HG02571 (cell line): Measurements from ENCODE around the gene CCDC171.
"Not testable (repeated sequence)": the region's sequence is repeated elsewhere in the genome, so short reads cannot be mapped to it uniquely, and the experiment has no call there.

Source experiments
- ATAC-seq: cut with Tn5 transposase; IDR thresholded peaks from one replicate; pipeline ENCODE4 v1.9.1; 2021; ENCODE audit warnings: mild to moderate bottlenecking, moderate library complexity; ENCODE audit not compliant: unreplicated experiment

CCDC171 gene

DNA sequence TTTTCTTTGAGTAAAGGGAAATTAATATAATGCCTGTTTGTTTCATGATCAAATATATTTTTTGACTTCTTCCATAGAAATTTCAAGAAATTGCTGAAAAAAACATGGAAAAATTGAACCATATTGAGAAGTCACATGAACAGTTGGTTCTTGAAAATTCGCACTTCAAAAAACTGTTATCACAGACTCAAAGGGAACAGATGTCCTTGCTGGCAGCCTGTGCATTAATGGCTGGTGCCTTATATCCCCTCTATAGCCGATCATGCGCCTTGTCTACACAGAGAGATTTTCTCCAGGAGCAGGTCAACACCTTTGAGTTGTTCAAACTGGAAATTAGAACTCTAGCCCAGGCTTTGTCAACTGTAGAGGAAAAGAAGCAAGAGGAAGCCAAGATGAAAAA, 191.4 kb downstream of the CCDC171 start:
- ATAC-seq, result no peak

DNA sequence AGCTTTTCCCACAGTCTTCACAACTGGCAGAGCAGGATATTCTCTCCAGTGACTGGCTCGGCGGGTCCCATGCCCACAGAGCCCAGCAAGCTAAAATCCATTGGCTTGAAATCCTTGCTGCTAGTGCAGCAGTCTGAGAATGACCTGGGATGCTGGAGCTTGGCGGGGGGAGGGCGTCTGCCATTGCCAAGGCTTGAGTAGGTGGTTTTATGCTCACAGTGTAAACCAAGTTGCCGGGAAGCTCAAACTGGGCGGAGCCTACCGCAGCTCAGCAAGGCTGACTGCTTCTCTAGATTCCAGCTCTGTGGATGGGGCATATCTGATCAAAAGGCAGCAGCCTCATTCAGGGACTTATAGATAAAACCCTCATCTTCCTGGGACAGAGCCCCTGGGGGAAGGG, 194.1 kb downstream of the CCDC171 start:
- no peak for ATAC-seq

DNA sequence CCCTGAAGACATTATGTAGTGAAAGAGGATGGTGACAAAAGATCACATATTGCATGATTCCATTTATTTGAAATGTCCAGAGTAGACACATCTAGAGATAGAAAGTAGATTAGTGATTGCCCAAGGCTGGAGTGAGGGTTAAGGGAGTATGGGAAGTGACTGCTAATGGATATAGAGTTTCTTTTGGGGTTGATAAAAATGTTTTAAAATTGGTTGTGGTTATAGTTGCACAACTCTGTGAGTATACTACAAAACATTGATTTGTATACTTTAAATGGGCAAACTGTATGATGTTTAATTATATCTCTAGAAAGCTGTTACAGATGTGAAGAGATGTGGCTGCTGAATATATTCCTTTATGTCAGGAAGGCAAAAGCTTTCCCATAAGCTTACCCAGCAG, 202.8 kb downstream of the CCDC171 start:
- ATAC-seq, result no peak

DNA sequence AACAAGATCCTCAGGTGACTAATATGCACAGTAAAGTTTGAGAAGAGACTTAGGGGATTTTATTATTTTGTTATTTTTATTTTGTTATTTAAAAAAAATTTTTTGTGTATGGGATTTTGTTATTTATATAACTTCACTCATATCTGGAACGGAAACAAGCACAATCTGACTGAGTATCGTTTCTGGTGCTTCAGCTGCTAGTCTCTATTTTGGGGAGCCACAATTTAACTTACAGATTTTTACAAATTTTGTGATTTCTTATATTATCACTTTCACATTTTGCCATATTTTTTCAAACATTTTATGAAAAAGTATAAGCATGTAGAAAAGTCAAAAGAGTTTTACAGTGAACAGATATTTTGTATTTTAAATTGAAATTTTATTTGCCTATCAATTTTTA, 208.7 kb downstream of the CCDC171 start:
- ATAC-seq, result no peak

DNA sequence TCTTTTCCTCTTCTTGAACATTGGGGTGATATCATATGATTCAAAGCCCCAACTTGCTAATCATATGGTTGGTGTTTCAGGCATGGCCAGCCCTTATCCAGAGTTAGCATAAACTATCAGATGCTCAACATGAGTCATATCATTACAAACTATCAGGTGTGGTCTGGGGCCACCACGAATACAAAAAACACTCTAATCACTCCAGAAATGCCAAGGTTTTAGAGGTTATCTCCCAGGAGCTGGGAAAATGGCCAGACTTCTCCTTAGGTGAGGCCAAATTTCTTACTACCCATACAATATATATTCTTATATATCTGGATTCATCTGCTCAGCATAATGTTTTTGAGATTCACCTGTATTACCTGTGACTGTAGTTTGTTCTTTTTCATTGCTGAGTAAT, 210.5 kb downstream of the CCDC171 start:
- no peak for ATAC-seq

DNA sequence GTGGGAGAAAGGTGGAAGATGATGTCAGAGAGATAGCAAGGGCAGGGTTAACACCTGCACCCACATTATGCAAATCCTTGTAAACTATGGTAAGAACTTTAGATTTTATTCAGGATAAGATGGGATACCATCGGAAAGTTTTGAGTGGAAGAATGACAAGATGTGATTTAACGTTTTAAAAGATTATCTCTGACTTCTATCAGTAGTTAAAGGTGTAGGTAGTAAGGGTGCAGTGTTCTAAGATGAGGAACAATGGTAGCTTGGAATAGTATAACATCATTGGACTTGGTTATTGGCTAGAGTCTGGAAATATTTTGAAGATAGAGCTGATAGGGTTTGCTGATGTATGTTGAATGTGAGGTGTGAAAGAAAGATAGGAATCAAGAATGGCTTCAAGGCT, 211.3 kb downstream of the CCDC171 start:
- no peak for ATAC-seq

DNA sequence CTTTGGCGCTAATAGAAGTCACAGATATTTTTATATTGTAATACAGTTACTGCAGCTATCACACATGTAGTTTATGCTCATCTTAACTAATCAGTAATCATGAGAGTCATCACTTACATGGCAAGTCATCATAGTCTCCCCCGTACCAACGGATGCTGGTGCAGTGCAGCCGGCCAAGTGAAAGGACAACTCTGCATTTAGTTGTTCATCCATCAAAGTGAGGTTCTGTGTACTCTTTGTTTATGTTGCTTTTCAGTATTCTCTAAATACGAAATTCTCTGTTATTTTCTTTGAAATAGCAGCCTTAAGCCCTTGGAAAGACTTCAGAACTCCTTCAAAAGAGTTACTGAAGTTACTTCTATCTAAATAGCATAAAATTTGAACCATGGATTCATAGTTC, 216.7 kb downstream of the CCDC171 start:
- ATAC-seq, result no peak

DNA sequence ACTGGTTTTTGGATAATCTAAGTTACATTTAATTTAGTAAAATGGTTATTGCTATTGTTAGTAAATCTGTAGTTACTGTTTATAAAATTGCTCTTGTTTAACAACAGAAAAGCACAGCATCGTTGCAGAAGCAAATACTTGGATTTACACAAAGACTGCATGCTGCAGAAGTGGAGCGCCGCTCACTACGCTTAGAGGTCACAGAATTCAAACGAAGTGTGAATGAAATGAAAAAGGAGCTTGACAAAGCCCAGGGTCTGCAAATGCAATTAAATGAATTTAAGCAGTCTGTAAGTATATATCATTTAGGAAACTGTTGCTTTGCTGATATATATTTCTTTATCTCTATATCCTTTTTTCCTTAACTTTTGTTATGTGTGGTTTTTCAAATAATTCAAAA, 226.0 kb downstream of the CCDC171 start:
- ATAC-seq, result no peak

DNA sequence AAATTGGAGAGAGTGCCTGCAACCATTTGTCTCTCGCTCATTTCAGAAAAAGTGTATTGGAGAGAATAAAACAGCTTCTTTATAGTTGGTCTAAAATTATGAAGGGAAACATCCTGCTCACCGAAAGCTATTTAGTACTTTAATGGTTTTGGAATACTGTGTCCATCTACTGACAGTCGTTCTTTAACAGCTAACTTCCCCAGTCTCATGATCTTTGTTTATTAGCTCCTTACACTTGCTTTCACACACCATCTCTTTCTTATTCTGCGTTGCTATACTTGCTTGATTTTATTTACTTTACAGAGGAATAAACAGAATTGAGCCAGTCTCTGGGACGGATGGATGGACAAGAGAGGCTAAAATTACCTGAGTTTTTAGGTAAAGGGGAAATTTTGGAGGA, 229.3 kb downstream of the CCDC171 start:
- ATAC-seq, result no peak

DNA sequence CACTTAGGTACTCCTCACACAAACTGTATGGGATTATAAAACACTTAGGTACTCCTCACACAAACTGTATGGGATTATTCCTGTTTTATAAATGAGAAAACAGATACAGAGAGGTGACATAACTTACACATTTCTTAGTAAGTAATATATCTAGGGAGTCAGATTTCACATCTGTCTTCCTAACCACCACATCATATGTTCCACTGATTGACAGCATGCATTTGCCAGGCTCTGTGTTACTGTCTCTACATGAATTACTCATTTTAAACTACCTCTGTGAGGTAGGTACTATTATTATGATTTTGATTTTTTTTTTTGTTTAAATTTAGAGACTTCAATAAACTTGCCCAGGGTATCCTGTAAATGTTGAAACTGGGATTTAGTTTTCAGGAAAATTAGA, 232.7 kb downstream of the CCDC171 start:
- no peak for ATAC-seq

DNA sequence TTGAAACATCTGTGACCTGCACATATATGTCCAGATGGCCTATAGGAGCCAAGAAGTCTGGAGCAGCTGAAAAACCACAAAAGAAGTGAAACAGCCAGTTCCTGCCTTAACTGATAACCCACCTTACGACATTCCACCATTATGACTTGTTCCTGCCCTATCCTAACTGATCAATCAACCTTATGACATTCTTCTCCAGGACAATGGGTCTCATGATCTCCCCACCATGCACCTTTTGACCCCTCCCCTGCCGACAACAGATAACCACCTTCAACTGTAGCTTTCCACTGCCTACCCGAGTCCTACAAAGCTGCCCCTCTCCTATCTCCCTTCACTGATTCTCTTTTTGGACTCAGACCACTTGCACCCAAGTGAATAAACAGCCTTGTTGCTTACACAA, 233.8 kb downstream of the CCDC171 start:
- no peak for ATAC-seq

DNA sequence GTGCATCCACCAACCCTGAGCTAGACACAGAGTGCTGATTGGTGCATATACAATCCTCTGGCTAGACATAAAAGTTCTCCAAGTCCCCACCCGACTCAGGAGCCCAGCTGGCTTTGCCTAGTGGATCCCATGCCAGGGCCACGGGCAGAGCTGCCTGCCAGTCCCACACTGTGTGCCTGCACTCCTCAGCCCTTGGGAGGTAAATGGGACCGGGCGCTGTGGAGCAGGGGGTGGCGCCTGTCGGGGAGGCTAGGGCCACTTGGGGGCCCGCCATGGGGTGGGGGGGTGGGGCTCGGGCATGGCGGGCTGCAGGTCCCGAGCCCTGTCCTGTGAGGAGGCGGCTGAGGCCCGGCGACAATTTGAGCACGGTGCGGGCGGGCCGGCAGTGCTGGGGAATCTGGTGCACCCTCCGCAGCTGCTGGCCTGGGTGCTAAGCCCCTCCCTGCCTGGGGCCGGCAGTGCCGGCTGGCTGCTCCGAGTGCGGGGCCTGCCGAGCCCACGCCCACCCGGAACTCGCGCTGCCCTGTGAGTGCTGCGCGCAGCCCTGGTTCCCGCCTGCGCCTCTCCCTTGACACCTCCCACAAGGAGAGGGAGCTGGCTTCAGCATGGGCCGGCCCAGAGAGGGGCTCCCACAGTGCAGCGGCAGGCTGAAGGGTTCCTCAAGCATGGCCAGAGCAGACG, 257.5 kb downstream of the CCDC171 start:
- not testable (repeated sequence) for ATAC-seq

DNA sequence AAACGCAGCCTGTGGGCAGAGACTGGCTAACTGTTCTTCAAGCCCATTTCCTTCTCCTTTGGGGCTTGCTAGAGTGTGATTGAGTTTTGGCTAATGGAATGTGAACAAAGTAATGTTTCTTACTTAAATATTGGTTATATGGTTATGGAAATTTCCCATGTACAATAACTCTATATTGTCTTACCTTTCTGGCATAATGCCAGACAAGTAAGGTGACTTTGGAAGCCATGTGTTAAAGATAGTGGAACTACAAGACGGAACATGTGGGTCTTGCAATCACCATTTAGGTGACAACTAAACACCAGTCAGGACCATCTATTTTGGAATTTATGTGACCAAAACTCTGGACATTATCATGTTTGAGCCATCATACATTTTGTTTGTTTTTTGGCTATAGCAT, 260.2 kb downstream of the CCDC171 start:
- no peak for ATAC-seq

DNA sequence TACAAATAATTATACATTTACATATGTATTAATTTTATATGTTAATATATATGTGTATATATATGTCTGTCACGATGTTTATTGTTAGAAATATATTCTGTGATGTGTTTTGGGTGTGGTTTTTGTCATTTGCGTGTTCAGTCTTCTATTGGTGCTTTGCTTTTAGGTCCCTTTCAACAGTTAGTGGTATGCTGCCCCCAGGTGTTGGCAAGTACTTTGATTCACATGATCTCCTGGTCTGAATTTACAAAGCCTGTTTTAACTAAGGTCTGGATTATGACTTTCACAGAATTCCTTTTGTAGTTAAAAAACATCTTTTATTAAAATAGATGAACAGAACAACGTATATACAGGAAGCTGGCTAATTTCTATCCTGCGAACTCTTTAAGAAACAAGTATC, 271.5 kb downstream of the CCDC171 start:
- no peak for ATAC-seq

DNA sequence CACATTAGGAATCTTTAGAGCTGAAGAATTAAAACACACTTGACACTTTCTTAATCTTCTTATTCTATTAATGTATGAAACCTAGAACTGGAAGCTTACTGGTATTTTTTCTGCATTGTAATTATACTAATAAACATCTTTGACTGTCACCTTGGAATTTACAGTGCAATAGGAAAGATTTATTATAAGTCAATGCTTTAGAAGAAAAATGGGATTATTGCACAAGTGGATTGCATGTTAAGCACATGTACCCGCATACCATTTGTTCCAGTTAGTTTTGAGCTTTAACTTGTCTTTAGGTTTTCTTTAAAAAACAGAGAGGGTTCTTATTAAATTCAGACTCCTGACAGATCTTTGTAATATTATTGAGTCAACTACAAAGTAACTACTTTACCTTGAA, 278.5 kb downstream of the CCDC171 start:
- no peak for ATAC-seq

DNA sequence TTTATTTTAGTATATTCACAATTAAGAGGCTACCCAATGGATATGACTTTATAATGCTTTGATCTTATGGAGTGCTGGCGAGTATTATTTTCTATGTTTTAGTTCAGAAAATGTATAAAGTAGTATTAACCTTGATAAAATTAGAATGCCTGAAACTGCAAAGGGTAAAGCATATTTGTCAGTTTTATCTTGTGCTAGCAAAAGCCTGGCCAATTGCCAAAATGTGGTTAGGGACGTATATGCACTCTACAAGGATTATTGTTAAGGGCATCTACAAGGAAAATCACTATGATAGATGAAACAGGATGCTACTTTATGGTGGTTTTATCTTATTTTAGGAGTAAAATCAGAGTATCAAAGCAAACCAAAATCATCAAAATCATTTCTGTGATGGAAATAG, 281.7 kb downstream of the CCDC171 start:
- no peak for ATAC-seq

DNA sequence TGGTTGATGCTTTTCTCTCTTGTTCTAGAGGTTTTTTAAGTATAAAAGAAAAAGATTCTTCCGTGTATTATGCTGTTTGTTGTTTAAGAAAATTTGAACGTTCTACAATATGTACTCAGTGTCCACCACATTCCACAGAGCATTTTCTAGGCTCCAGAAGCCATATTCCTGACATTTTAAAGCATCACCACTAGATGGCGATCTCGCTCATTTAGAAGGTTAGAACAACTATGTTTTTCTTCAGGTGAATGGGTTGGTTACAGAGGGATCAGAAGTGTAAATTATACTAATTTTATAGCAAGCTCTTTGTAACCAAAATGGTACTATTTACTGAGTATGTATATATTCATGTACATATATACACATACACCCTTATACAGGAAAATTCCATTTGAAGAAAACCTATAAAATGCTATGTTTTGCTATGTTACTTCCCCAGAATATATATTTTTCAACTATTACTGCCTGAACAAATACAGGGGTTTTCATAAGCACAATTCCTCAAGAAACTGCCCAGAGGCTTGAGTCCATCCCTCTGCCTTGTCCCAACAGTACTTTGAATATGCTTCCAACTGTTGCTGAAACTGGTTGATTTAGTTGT, 284.3 kb downstream of the CCDC171 start:
- peak; percentile 84 for ATAC-seq

DNA sequence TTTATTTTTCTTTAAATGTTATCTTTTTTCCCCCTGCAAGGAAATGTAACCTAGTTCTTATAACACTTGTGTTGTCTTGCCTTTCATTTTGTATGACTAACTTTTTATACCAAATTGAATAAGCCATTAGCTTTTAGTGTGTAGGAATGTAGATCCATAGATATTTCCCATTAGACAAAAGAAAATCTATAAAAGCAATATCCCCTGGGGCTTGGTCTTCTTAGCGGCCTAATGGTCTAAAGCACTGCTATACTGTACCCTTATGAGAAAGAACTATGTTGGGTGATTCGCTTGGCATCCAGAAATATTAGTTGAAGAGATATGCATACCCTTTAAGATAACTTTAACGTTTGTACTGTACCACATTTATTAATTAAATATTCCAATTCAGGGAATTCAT, 289.2 kb downstream of the CCDC171 start:
- ATAC-seq, result no peak

DNA sequence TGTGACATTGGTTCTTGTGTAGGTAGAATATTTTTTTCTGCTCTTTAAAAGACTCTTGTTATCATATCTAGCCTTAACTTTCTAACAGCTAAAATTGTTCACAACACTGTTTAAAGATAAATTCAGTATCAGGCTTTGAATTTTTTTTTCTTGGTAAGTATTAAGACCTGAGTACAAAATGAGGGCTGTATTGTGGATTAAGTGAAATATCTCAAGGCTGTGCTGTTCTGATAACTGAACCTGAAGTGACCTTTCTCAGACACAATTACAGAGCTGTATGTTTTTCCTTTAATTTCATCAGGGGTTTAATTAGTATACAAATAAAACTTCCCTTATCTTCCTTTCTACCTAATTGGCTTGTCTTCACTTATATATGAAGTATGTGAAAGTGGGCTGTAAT, 290.5 kb downstream of the CCDC171 start:
- no peak for ATAC-seq

DNA sequence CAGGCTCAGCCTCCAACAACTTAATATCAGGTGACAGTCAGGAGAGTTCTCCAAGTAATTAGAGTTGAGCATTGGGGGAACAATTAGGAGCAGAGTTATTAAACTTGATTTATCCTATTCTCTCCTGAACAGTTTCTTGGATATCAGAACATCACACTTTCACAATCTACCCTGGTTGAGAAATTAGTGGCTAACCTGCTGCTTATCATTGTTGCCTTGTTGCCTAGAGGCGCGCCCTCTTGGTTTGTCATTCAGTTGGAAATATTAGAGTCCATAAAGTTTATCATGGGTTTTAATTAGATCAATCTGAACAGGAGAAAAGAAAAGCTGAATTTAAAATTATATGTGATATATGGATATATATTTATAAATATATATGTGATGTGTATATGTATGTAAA, 291.1 kb downstream of the CCDC171 start:
- no peak for ATAC-seq

DNA sequence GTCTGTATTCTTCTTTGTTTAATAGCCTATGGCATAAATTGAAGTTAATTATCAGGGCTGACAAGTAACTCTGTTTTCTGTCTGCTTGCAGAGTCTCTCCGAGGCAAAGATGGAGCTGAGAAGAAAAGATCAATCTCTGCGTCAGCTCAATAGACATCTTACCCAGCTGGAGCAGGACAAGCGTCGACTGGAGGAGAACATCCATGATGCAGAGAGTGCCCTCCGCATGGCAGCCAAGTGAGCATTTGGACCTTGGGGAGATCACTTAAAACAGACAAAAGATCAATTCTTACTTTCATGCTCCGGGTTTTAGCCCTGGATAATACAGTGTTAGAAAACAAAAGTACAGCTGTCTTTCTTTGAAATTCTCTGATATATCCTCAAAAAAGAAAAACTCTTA, 293.8 kb downstream of the CCDC171 start:
- ATAC-seq, result no peak

DNA sequence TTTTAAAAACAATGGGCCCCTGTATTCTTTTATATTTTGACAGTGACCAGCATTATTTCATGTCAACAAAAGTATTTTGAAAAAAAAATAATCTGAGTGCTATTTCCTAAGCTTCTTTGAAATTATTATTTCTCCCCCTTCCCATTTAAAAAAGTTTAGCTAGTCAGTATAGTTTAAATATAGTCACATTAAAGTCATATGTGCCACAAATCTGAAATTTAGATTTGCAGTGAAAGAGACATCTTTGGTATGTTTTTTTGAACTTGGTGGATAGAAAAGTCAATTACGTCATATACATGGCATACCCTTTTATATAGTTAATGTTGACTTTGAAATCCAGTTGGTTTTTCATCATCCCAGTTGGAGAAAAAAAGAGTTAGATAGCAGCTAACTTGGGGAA, 297.0 kb downstream of the CCDC171 start:
- no peak for ATAC-seq

DNA sequence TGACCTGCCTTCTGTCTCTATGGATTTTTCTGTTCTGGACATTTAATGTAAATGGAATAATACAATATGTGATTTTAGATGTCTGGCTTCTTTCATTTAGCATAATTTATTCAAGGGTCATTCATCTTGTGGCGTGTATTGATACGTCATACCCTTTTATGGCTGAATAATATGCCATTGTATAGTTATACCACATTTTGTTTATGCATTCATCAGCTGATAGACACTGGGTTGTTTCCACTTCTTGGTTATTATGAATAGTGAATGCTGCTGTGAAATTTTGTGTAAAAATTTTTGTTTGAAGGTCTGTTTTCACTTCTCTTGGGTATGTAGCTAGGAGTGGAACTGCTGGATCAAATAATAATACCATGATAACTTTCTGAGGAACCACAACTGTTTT, 298.9 kb downstream of the CCDC171 start:
- no peak for ATAC-seq
